ENCODE results near the gene BTBD18. TPM values are rescaled to one million over a fixed set of nuclear protein-coding genes. Genes with fewer than 3 reads are reported as not detected.
A peak's percentile ranks its signal among the peaks of the same experiment; 100 is the strongest.

Gene BTBD18
- polyA plus RNA-seq (2013, experiment 1 of 2), result not detected
- not detected for polyA plus RNA-seq (2013, experiment 2 of 2)

DNA sequence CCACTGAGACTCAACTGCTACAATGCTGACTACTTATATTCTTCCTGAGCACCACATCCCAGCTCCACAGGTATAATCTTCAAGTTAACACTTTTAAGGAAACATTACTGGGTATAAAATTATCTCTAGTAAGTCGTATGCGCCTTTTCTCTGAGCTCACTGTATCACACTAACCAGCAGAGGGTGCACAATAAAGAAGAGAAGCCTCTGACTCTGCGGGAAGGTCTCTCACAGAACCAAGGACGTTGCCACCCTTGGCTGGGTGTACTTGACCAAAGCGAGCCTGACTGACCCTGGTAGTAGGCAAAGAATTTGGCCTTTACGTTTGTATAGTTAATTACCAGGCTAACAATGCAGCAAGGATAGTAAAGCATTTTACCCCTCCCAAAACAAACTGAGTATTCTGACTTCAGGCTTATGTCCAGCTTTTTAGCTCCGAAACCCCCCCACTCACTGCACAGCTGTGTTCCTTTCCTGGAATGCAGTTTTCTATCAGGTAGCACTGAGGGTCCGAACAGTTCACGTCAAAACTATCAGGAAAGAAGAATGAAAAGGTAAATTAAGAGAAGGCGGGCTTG, at the start of gene BTBD18:
Gene BTBD18, minus strand, starts transcription at position 144 of the 578 bp plus-strand sequence. CDS start 631 bp downstream, outside the sequence.
- Histone ChIP-seq H3K4me2 (ENCODE audit: low read length, poor library complexity, severe bottlenecking) (no peak within 1 kb of the TSS), H4K91ac (ENCODE audit: low read length) (peak within 1 kb of the TSS; percentile 41), H4K8ac (ENCODE audit: low read length) (no peak within 1 kb of the TSS), H2AK5ac (ENCODE audit: low read length, severe bottlenecking) (no peak within 1 kb of the TSS), H2AFZ (ENCODE audit: low read depth, low read length) (no peak within 1 kb of the TSS), H3K36me3 (ENCODE audit: control insufficient read depth in 1 of 2, insufficient read depth in 2 of 2, low read depth in 1 of 2, low read length in 2 of 2) (peaks cover 5 to 39% of the 10 kb centered on the region in 2 experiments), H3K9ac (ENCODE audit: low read length) (no peak within 1 kb of the TSS), H3K79me1 (replicated peaks; ENCODE audit: low read length, poor library complexity, severe bottlenecking) (peaks cover 8% of the 10 kb centered on the region), H3K27ac (ENCODE audit: low read length, poor library complexity, severe bottlenecking) (no peak within 1 kb of the TSS), H3K23ac (ENCODE audit: low read length in 2 of 2) (no peak within 1 kb of the TSS), H2BK15ac (ENCODE audit: low read depth, poor library complexity, severe bottlenecking) (no peak within 1 kb of the TSS), H3K4ac (ENCODE audit: low read depth in 1 of 2, low read length in 2 of 2) (no peak within 1 kb of the TSS), H3K9me3 (ENCODE audit: control insufficient read depth, low read length) (no peaks in the 10 kb centered on the region), H3K27me3 (ENCODE audit: control insufficient read depth in 1 of 2, insufficient read depth in 1 of 2, low read length in 2 of 2) (no peaks in the 10 kb centered on the region), H2BK5ac (ENCODE audit: low read depth, low read length, poor library complexity, severe bottlenecking) (no peak within 1 kb of the TSS), H3K14ac (ENCODE audit: low read length in 2 of 2) (no peak within 1 kb of the TSS), H2BK120ac (ENCODE audit: low read depth, low read length) (no peak within 1 kb of the TSS), H3K18ac (ENCODE audit: low read depth in 1 of 2, low read length in 2 of 2) (no peak within 1 kb of the TSS), H2BK12ac (ENCODE audit: low read length in 2 of 2) (no peak within 1 kb of the TSS), H3K4me1 (ENCODE audit: control insufficient read depth, insufficient read depth, low read depth, low read length) (peaks cover 1% of the 10 kb centered on the region), H3K4me3 (ENCODE audit: insufficient read depth in 1 of 2, low read depth in 1 of 2, low read length in 2 of 2) (no peak within 1 kb of the TSS)
- 51% methylated on average over 10 of the region's 10 CpGs for WGBS
- peak; percentile 72 for DNase-seq

GRCh38 chr11:57801183-57801485, 49.5 kb upstream of the BTBD18 start:
- Histone ChIP-seq H3K23ac (ENCODE audit: low read length in 2 of 2) (no peak overlapping the region), H3K27me3 (ENCODE audit: control insufficient read depth in 1 of 2, insufficient read depth in 1 of 2, low read length in 2 of 2) (no peaks in the 10 kb centered on the region), H2BK15ac (ENCODE audit: low read depth, poor library complexity, severe bottlenecking) (no peak overlapping the region), H3K79me1 (replicated peaks; ENCODE audit: low read length, poor library complexity, severe bottlenecking) (peaks cover 20% of the 10 kb centered on the region), H3K18ac (ENCODE audit: low read depth in 1 of 2, low read length in 2 of 2) (no peak overlapping the region), H3K9ac (ENCODE audit: low read length) (peak overlapping the region; percentile 48), H4K91ac (ENCODE audit: low read length) (no peak overlapping the region), H3K4me2 (ENCODE audit: low read length, poor library complexity, severe bottlenecking) (no peak overlapping the region), H3K14ac (ENCODE audit: low read length in 2 of 2) (no peak overlapping the region), H3K4me3 (ENCODE audit: insufficient read depth in 1 of 2, low read depth in 1 of 2, low read length in 2 of 2) (no peak overlapping the region), H2BK12ac (ENCODE audit: low read length in 2 of 2) (no peak overlapping the region), H3K27ac (ENCODE audit: low read length, poor library complexity, severe bottlenecking) (no peak overlapping the region), H3K4ac (ENCODE audit: low read depth in 1 of 2, low read length in 2 of 2) (no peak overlapping the region), H3K9me3 (ENCODE audit: control insufficient read depth, low read length) (no peaks in the 10 kb centered on the region), H2AFZ (ENCODE audit: low read depth, low read length) (no peak overlapping the region), H3K36me3 (ENCODE audit: control insufficient read depth in 1 of 2, insufficient read depth in 2 of 2, low read depth in 1 of 2, low read length in 2 of 2) (peaks cover 40 to 63% of the 10 kb centered on the region in 2 experiments), H2AK5ac (ENCODE audit: low read length, severe bottlenecking) (no peak overlapping the region), H4K8ac (ENCODE audit: low read length) (no peak overlapping the region), H3K4me1 (ENCODE audit: control insufficient read depth, insufficient read depth, low read depth, low read length) (peaks cover 3% of the 10 kb centered on the region), H2BK120ac (ENCODE audit: low read depth, low read length) (no peak overlapping the region), H2BK5ac (ENCODE audit: low read depth, low read length, poor library complexity, severe bottlenecking) (no peak overlapping the region)
- no peak for DNase-seq

DNA sequence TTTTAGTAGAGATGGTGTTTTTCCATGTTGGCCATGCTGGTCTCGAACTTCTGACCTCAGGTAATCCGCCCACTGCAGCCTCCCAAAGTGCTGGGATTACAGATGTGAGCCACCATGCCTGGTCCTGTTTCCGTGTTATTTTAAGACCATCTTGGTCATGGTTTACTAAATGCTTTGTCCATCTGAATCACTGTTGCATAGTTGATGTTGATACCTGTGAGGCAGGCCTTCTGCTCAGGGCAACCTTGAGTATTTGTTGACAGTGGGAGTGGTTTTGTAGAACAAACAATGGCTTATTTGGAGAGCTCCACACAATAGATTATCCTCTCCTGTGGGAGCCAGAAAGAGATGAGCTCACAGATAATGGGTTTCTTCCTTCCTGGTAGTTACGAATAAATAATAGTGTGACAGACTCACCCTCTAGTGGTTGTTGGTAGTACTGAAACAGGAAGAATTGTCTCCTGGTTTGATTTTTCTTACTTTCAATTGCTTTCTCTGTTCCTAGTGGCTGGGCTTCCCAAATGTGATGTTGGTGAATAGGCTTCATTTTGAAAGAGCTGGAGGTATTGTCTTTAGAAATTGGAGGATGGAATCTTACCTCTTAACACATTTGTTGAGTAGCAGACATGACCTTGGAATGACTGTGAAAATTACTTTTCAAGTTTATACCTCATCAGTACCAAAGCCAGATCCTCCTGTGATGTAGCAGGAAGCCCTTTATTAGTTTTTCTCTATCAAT, 49.0 kb upstream of the BTBD18 start:
- H3K4me3 ChIP-seq (ENCODE audit: insufficient read depth in 1 of 2, low read depth in 1 of 2, low read length in 2 of 2), result no peak overlapping the region
- 50% methylated on average over 4 of the region's 4 CpGs for WGBS

DNA sequence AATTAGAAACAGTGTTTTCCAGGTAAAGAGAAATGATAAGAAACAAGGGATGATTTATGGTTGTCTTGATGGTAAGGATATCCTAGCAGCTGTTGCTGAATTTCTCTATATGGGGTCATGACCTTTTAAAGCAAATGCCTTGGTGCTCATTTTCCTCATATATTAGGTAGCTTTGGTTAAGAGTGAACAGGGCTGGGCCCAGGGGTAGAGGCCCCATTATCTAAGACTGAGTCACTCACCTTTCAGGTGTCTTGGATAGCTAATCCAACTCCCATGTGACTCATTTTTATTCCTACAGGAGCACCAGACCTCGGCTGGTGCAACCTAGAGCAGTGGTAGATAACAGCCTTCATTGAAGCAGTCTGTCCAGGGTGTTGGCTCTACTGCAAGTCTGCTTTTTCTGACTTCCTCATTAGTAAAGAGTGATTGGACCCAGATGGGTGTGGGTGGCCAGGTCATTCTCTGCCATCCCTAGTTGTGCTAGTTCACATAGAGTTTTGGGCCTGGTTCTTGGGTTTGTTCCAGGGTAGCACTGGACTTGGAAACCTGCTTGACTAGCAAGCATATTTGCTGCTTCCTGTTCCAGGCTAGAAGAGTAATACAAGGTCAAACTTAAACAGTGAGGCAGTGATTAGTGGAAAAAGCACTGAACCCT, 47.4 kb upstream of the BTBD18 start:
- 53% methylated on average over 1 of the region's 1 CpG for WGBS
- no peak overlapping the region for H2BK12ac ChIP-seq (ENCODE audit: low read length in 2 of 2)
- H3K9me3 ChIP-seq (ENCODE audit: control insufficient read depth, low read length), result no peaks in the 10 kb centered on the region
- H3K4me2 ChIP-seq (ENCODE audit: low read length, poor library complexity, severe bottlenecking), result no peak overlapping the region
- peak overlapping the region in 1 of 2 experiments; percentile 80 for H3K23ac ChIP-seq (ENCODE audit: low read length in 2 of 2)
- peaks cover 9% of the 10 kb centered on the region for H3K79me1 ChIP-seq (replicated peaks; ENCODE audit: low read length, poor library complexity, severe bottlenecking)
- H3K4me1 ChIP-seq (ENCODE audit: control insufficient read depth, insufficient read depth, low read depth, low read length), result peaks cover 4% of the 10 kb centered on the region
- H3K27ac ChIP-seq (ENCODE audit: low read length, poor library complexity, severe bottlenecking), result peak overlapping the region; percentile 41
- peaks cover 34 to 56% of the 10 kb centered on the region in 2 experiments for H3K36me3 ChIP-seq (ENCODE audit: control insufficient read depth in 1 of 2, insufficient read depth in 2 of 2, low read depth in 1 of 2, low read length in 2 of 2)
- H3K14ac ChIP-seq (ENCODE audit: low read length in 2 of 2), result no peak overlapping the region
- H2BK5ac ChIP-seq (ENCODE audit: low read depth, low read length, poor library complexity, severe bottlenecking), result no peak overlapping the region
- H4K8ac ChIP-seq (ENCODE audit: low read length), result peak overlapping the region; percentile 31
- H2BK15ac ChIP-seq (ENCODE audit: low read depth, poor library complexity, severe bottlenecking), result no peak overlapping the region
- no peak overlapping the region for H3K4me3 ChIP-seq (ENCODE audit: insufficient read depth in 1 of 2, low read depth in 1 of 2, low read length in 2 of 2)
- peak overlapping the region; percentile 35 for H2AK5ac ChIP-seq (ENCODE audit: low read length, severe bottlenecking)
- H3K4ac ChIP-seq (ENCODE audit: low read depth in 1 of 2, low read length in 2 of 2), result no peak overlapping the region
- peak overlapping the region; percentile 26 for H3K9ac ChIP-seq (ENCODE audit: low read length)
- H3K27me3 ChIP-seq (ENCODE audit: control insufficient read depth in 1 of 2, insufficient read depth in 1 of 2, low read length in 2 of 2), result no peaks in the 10 kb centered on the region
- no peak overlapping the region for H2AFZ ChIP-seq (ENCODE audit: low read depth, low read length)
- no peak overlapping the region for H3K18ac ChIP-seq (ENCODE audit: low read depth in 1 of 2, low read length in 2 of 2)
- peak; percentile 31 for DNase-seq
- no peak overlapping the region for H2BK120ac ChIP-seq (ENCODE audit: low read depth, low read length)
- peak overlapping the region; percentile 16 for H4K91ac ChIP-seq (ENCODE audit: low read length)

More for the DNA sequence above, 49.0 kb upstream of the BTBD18 start:
- peaks cover 3% of the 10 kb centered on the region for H3K4me1 ChIP-seq (ENCODE audit: control insufficient read depth, insufficient read depth, low read depth, low read length)
- H3K23ac ChIP-seq (ENCODE audit: low read length in 2 of 2), result no peak overlapping the region
- H2BK5ac ChIP-seq (ENCODE audit: low read depth, low read length, poor library complexity, severe bottlenecking), result no peak overlapping the region
- DNase-seq, result peak; percentile 82
- no peak overlapping the region for H2BK12ac ChIP-seq (ENCODE audit: low read length in 2 of 2)
- H2AK5ac ChIP-seq (ENCODE audit: low read length, severe bottlenecking), result no peak overlapping the region
- H3K79me1 ChIP-seq (replicated peaks; ENCODE audit: low read length, poor library complexity, severe bottlenecking), result peaks cover 14% of the 10 kb centered on the region
- H3K36me3 ChIP-seq (ENCODE audit: control insufficient read depth in 1 of 2, insufficient read depth in 2 of 2, low read depth in 1 of 2, low read length in 2 of 2), result peaks cover 39 to 63% of the 10 kb centered on the region in 2 experiments
- H3K27ac ChIP-seq (ENCODE audit: low read length, poor library complexity, severe bottlenecking), result no peak overlapping the region
- H4K91ac ChIP-seq (ENCODE audit: low read length), result no peak overlapping the region
- H3K9ac ChIP-seq (ENCODE audit: low read length), result peak overlapping the region; percentile 48
- no peak overlapping the region for H2BK120ac ChIP-seq (ENCODE audit: low read depth, low read length)
- no peak overlapping the region for H2AFZ ChIP-seq (ENCODE audit: low read depth, low read length)
- no peak overlapping the region for H3K4ac ChIP-seq (ENCODE audit: low read depth in 1 of 2, low read length in 2 of 2)
- H3K18ac ChIP-seq (ENCODE audit: low read depth in 1 of 2, low read length in 2 of 2), result no peak overlapping the region
- no peaks in the 10 kb centered on the region for H3K27me3 ChIP-seq (ENCODE audit: control insufficient read depth in 1 of 2, insufficient read depth in 1 of 2, low read length in 2 of 2)
- H4K8ac ChIP-seq (ENCODE audit: low read length), result no peak overlapping the region
- no peak overlapping the region for H2BK15ac ChIP-seq (ENCODE audit: low read depth, poor library complexity, severe bottlenecking)
- no peaks in the 10 kb centered on the region for H3K9me3 ChIP-seq (ENCODE audit: control insufficient read depth, low read length)
- H3K4me2 ChIP-seq (ENCODE audit: low read length, poor library complexity, severe bottlenecking), result no peak overlapping the region
- no peak overlapping the region for H3K14ac ChIP-seq (ENCODE audit: low read length in 2 of 2)
